ENCODE data around the gene MYO9A.
"Not testable (repeated sequence)": the region's sequence is repeated elsewhere in the genome, so short reads cannot be mapped to it uniquely, and the experiment has no call there.

MYO9A gene

GRCh38 chr15:72042865-72043264 is 75.1 kb downstream of the MYO9A start:
- no peak for DNase-seq (ENCODE audit: low read depth)

DNA sequence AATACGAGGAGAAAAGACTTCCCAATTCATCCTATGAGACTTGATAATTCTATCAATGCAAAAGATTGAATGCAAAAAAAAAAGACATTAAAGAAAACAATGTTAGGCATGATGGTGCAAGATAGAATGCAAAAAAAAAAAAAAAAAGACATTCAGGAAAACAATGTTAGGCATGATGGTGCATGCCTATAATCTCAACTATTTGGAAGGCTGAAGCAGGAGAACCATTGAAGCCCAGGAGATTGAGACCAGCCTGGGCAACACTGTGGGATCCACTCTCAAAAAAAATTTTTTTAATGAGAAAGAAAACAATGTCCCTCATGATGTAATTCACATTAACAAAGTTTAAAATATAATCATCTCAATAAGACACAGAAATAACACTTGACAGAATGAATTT is 75.9 kb downstream of the MYO9A start:
- no peak for DNase-seq (ENCODE audit: low read depth)

- no peak for DNase-seq (ENCODE audit: low read depth)
Observed at GRCh38 chr15:72037321-72037720, 80.6 kb downstream of the MYO9A start.

GRCh38 chr15:72034859-72035650 is 82.9 kb downstream of the MYO9A start:
- DNase-seq (ENCODE audit: low read depth) = no peak

GRCh38 chr15:72034351-72034750 is 83.6 kb downstream of the MYO9A start:
- DNase-seq (ENCODE audit: low read depth) = no peak

GRCh38 chr15:72033711-72034110 is 84.2 kb downstream of the MYO9A start:
- no peak for DNase-seq (ENCODE audit: low read depth)

- no peak for DNase-seq (ENCODE audit: low read depth)
Observed at GRCh38 chr15:72033285-72033684, 84.7 kb downstream of the MYO9A start.

DNA sequence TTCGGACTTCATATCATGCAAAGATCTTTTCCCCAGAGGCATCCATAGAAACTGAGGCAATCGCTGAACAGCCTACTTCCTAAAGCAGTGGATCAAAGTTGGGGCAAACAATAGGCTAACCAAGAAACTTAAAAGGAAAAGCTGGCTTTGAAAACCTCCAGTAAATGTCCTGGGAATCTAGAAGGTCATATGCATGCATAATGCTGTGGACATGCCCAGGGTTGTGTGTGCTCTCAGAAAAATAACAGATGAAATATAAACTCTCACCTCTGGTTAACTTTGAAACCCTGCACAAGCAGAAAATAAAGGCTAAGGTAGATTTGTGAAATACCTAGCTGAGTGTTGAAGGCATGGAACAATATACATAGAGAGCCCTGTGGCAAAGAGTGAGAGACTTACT is 96.3 kb downstream of the MYO9A start:
- no peak for DNase-seq (ENCODE audit: low read depth)

DNA sequence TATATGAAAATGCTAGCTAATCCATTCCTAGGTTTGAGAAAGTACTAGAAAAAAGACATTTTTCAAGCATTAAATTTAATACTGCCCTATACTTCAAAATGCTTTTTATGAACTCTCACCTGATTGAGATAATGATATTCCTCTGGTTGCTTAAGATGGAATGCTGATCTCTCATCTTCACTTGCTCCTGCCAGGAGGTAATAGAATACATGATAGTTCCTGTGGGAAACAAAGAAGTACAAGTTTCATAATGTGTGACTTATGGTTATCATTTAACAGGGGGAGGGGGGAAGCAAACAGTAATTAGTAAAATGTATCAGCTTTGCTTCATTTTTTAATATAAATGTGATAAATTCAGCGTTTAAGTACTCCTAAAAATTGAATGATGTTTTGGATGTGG is 97.2 kb downstream of the MYO9A start:
- DNase-seq (ENCODE audit: low read depth) = no peak

DNA sequence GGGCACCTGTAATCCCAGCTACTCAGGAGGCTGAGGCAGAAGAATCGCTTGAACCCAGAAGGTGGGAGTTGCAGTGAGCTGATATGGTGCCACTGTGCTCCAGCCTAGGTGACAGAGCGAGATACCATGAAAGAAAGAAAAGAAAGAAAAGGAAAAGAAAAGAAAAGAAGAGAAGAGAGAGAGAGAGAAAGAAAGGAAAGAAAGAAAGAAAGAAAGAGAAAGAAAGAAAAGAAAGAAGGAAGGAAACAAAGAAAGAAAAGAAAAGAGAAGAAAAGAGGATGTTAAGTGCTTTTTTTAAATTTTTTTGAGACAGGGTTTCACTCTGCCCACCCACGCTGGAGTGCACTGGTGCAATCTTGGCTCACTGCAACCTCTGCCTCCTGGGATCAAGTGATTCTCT is 103.4 kb downstream of the MYO9A start:
- not testable (repeated sequence) for DNase-seq (ENCODE audit: low read depth)

GRCh38 chr15:72013703-72014102 is 104.2 kb downstream of the MYO9A start:
- no peak for DNase-seq (ENCODE audit: low read depth)

DNA sequence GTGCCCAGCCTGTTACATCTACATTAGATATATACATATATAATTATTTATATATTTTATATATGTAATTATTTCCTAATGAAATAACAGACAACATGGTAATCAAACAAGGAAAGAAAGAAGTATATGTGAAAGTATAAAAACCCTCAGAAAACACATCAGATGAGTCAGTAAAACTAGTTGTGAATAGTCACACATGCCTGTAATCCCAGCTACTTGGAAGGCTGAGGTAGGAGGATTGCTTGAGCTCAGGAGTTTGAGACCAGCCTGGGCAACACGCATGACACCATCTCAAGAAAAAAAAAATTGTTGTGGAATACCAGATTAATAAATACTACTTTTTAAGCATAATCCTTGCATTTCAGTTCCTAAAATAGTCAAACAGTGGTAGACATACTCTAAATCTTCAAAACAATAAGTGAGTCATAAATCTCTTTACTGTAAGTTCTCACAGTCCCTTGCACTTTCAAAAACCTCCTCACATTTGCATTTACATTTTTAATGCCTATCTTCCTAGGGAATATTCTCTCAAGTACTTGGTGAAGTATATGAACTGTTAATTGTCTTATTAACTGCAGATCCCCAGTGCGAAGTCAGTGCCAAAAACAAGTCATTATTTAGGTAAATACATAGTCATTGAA is 106.5 kb downstream of the MYO9A start:
- DNase-seq (ENCODE audit: low read depth) = no peak

GRCh38 chr15:72009222-72009621 is 108.7 kb downstream of the MYO9A start:
- no peak for DNase-seq (ENCODE audit: low read depth)

DNA sequence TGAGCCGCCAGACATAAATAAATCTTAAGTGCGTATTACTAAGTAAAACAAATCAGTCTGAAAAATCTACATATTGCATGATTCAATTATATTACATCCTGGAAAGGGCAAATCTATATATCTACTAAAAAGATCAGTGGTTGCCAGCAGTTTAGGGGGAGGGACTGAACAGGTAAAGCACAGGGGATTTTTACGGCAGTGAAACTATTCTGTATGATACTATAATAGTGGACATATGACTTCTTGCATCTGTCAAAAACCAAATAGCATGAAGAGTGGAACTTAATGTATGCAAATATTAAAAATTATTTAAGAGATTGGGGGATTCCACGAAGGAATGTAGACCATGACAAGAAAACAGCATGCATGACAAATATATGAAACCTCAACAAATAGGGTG is 111.6 kb downstream of the MYO9A start:
- no peak for DNase-seq (ENCODE audit: low read depth)

DNA sequence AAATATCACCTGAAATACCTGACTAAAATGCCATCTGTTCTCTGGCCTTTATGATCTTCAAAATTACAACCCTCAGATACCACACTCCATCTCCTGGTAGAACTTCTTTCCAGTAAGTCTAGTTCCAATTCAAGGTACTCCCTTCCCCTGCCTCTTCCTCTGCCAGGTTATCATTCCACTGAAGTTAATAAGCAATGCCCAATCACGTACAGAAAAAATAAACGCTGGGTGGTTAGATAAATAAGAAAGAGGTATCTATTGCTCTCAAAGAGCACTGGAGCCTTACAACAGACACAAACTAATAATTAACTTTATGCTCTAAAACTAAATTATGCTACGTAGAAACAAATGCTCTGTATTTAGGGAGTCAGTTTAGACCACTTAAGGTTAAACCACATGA is 112.5 kb downstream of the MYO9A start:
- DNase-seq (ENCODE audit: low read depth) = no peak

- DNase-seq (ENCODE audit: low read depth) = no peak
Observed at GRCh38 chr15:71999807-72000206, 118.1 kb downstream of the MYO9A start.

DNA sequence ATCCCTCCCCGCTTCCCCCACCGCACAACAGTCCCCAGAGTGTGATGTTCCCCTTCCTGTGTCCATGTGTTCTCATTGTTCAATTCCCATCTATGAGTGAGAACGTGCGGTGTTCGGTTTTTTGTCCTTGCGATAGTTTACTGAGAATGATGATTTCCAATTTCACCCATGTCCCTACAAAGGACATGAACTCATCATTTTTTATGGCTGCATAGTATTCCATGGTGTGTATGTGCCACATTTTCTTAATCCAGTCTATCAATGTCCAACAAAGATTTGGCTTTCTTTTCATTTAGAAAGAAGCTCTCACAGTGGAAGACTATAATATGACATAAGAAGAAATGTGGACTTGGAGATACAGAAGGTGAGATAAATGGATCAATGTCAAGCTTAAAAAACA is 119.2 kb downstream of the MYO9A start:
- not testable (repeated sequence) for DNase-seq (ENCODE audit: low read depth)

GRCh38 chr15:71997691-71998090 is 120.3 kb downstream of the MYO9A start:
- no peak for DNase-seq (ENCODE audit: low read depth)

DNA sequence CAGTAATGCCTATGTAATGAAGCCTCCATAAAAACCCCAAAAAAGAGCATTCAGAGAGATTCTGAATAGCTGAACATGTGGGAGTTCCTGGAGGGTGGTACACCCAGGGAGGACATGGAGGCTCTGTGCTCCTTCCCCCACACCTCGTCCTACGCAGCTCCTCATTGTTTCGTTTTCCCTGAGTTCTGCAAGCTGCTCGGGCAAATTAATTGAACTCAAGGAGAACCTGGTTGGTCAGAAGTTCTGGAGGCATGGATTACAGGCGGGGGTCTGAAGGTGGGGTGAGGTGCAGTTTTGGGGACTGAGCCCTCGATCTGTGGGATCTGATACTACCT is 142.2 kb downstream of the MYO9A start:
- DNase-seq (ENCODE audit: low read depth) = no peak

- DNase-seq (ENCODE audit: low read depth) = no peak
Observed at GRCh38 chr15:71974211-71974610, 143.7 kb downstream of the MYO9A start.

GRCh38 chr15:71973366-71973765 is 144.6 kb downstream of the MYO9A start:
- no peak for DNase-seq (ENCODE audit: low read depth)

DNA sequence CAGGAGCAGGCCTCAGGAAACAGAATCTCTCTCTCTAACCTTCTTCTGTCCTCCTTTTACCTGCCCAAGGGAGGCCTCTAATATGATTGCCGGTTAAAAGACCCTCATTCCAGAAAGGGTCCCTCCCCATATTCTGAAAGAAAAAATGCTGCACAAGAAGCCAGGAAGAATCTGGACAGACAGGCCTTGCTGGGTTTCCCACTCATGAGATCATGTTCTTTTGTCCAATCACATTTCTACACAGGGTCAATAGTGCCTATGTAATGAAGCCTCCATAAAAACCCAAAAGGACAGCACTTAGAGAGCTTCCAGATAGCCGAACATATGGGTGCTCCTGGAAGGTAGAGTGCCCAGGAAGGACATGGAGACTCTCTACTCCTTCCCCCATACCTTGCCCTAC is 146.0 kb downstream of the MYO9A start:
- no peak for DNase-seq (ENCODE audit: low read depth)

GRCh38 chr15:71970435-71970834 is 147.5 kb downstream of the MYO9A start:
- DNase-seq (ENCODE audit: low read depth) = no peak

- DNase-seq (ENCODE audit: low read depth) = no peak
Observed at GRCh38 chr15:71962537-71962936, 155.4 kb downstream of the MYO9A start.
